OCI-LY7 (cell line): Measurements from ENCODE around the gene PLEKHA3. TPM values are rescaled to one million over a fixed set of nuclear protein-coding genes. Genes with fewer than 3 reads are reported as not detected.
A peak's percentile ranks its signal among the peaks of the same experiment; 100 is the strongest.

Experiments
- BruUV-seq: library from RNA; stranded (reverse); fragments of 400-500 nt; replicated peaks from 2 replicates; lab custom pipeline; 2021; lab: Mats Ljungman, UMichigan
- CTCF ChIA-PET: fragments of 300-600 bp; sonication (Branson Sonifier 250); formaldehyde crosslinking; loops from one replicate; lab custom pipeline; 2022; ENCODE audit warnings: antibody characterized with exemption; ENCODE audit not compliant: unreplicated experiment; lab: Charles Lee
- POLR2A ChIA-PET: fragments of 300-600 bp; sonication (Branson Sonifier 250); formaldehyde crosslinking; loops from one replicate; lab custom pipeline; 2022; ENCODE audit warnings: antibody characterized with exemption; lab: Charles Lee
- DNase-seq: peaks from one replicate; pipeline ENCODE4 v3.0.0-alpha.2; 2015; ENCODE audit warnings: low spot score
- H2AFZ ChIP-seq: fragments of 200-600 bp; sonication (generic), shearing (Covaris generic); 2 replicates; pipeline ENCODE4 v1.6.1; 2014; ENCODE audit warnings: mild to moderate bottlenecking, antibody characterized with exemption, low read length, moderate library complexity
- H3K27ac ChIP-seq: fragments of 200-600 bp; sonication (generic); 2 replicates; pipeline ENCODE4 v1.5.1; 2014; ENCODE audit warnings: mixed run types, low read depth, mild to moderate bottlenecking, moderate library complexity, low read length, inconsistent platforms; ENCODE audit not compliant: poor library complexity, severe bottlenecking
- H3K36me3 ChIP-seq: fragments of 200-600 bp; sonication (generic); 2 replicates; pipeline ENCODE4 v1.6.1; 2014; ENCODE audit warnings: mild to moderate bottlenecking, antibody characterized with exemption, low read length, moderate library complexity, mixed read lengths; ENCODE audit not compliant: insufficient read depth
- H3K4me1 ChIP-seq: fragments of 200-600 bp; sonication (generic); 2 replicates; pipeline ENCODE4 v1.5.1; 2014; ENCODE audit warnings: mild to moderate bottlenecking, low read length; ENCODE audit not compliant: insufficient read depth, poor library complexity, severe bottlenecking
- H3K4me2 ChIP-seq: fragments of 200-600 bp; sonication (generic); 2 replicates; pipeline ENCODE4 v1.6.1; 2014; ENCODE audit warnings: mild to moderate bottlenecking, low read length
- H3K4me3 ChIP-seq: fragments of 200-600 bp; sonication (generic); 2 replicates; pipeline ENCODE4 v1.5.1; 2014; ENCODE audit warnings: mild to moderate bottlenecking, low read depth, low read length; ENCODE audit not compliant: poor library complexity, severe bottlenecking
- H3K79me2 ChIP-seq: fragments of 200-600 bp; sonication (generic); 2 replicates; pipeline ENCODE4 v1.6.1; 2016; ENCODE audit warnings: low read depth, mild to moderate bottlenecking, low read length, moderate library complexity, mixed read lengths; ENCODE audit not compliant: insufficient read depth
- H3K9me2 ChIP-seq: fragments of 200-600 bp; sonication (generic); 2 replicates; pipeline ENCODE4 v1.6.1; 2016; ENCODE audit warnings: mild to moderate bottlenecking, low read length, mixed read lengths; ENCODE audit not compliant: insufficient read depth
- H3K9me3 ChIP-seq: fragments of 200-600 bp; sonication (generic); 2 replicates; pipeline ENCODE4 v1.6.1; 2014; ENCODE audit warnings: mild to moderate bottlenecking, mixed run types, low read length, mixed read lengths
- H4K20me1 ChIP-seq: fragments of 200-600 bp; sonication (generic); 2 replicates; pipeline ENCODE4 v1.6.1; 2014; ENCODE audit warnings: mild to moderate bottlenecking, antibody characterized with exemption, low read length, moderate library complexity, mixed read lengths; ENCODE audit not compliant: insufficient read depth
- CTCF ChIP-seq: fragments of 200-600 bp; sonication (generic); conservative IDR thresholded peaks from 2 replicates; pipeline ENCODE4 v1.5.1; 2014; ENCODE audit warnings: mild to moderate bottlenecking, antibody characterized with exemption, low read length, moderate library complexity, mixed read lengths
- EZH2phosphoT487 ChIP-seq: fragments of 200-600 bp; sonication (generic); IDR thresholded peaks from 2 replicates; pipeline ENCODE4 v1.6.1; 2018; ENCODE audit warnings: low read depth, borderline replicate concordance, mild to moderate bottlenecking, mixed run types, antibody characterized with exemption, low read length, moderate library complexity, mixed read lengths
- intact Hi-C: fragments of 100-400 bp; cut with micrococcal nuclease; formaldehyde crosslinking; loops from one replicate; pipeline ENCODE4 v1.10.0; 2022; ENCODE audit not compliant: unreplicated experiment
- total RNA-seq, 2 experiments: library from RNA; depleted of rRNA in 1 of 2; stranded (reverse); fragments of >200 nt in 1 of 2; shearing (Covaris generic) in 1 of 2; gene quantifications; 2 replicates each; pipeline ENCODE4 v1.2.3, GENCODE V29; 2014 to 2022

PLEKHA3 gene
- total RNA-seq, 2 experiments from 2014 or later: 3.6 to 19.2 TPM

GRCh38 chr2:178441426-178441825 is 38.8 kb upstream of the PLEKHA3 start:
- H3K4me3 ChIP-seq: no peak overlapping the region
- POLR2A ChIA-PET: interaction anchor here (0.6 to 0.9 kb wide), 3 partner anchors 9 to 41 kb away, joined by 3 to 5 read pairs (median 3); no protein-coding TSS in a partner anchor
- intact Hi-C loops: no loop called here
- no TSS peak for BruUV-seq
- H3K27ac ChIP-seq: no peak overlapping the region
- peaks cover 98% of the 10 kb centered on the region for H3K36me3 ChIP-seq
- no peak for TF ChIP-seq CTCF
- no peak for TF ChIP-seq EZH2phosphoT487
- no peak overlapping the region for H2AFZ ChIP-seq
- no peaks in the 10 kb centered on the region for H3K79me2 ChIP-seq
- DNase-seq: no peak
- CTCF ChIA-PET: interaction anchor here (0.9 to 1.0 kb wide), 2 partner anchors 9 to 26 kb away, joined by 3 to 4 read pairs; no protein-coding TSS in a partner anchor
- H4K20me1 ChIP-seq: no peaks in the 10 kb centered on the region
- H3K9me2 ChIP-seq: no peaks in the 10 kb centered on the region
- H3K4me2 ChIP-seq: no peak overlapping the region
- no peaks in the 10 kb centered on the region for H3K4me1 ChIP-seq
- H3K9me3 ChIP-seq: no peaks in the 10 kb centered on the region

GRCh38 chr2:178448968-178449661 is 31.1 kb upstream of the PLEKHA3 start:
- intact Hi-C loops: no loop called here
- POLR2A ChIA-PET: interaction anchor here (0.6 to 2.5 kb wide), 7 partner anchors 8 to 1045 kb away, joined by 3 to 21 read pairs (median 3); no protein-coding TSS in a partner anchor

More at GRCh38 chr2:178448968-178449661, 31.1 kb upstream of the PLEKHA3 start:
- CTCF ChIA-PET: interaction anchor here (1.5 kb wide), 1 partner anchor 34 kb away, joined by 4 read pairs; no protein-coding TSS in a partner anchor
- Histone ChIP-seq H2AFZ (no peak overlapping the region), H3K9me3 (no peaks in the 10 kb centered on the region), H3K4me2 (peak overlapping the region; percentile 85), H3K4me3 (peak overlapping the region; percentile 82), H3K27ac (peak overlapping the region; percentile 85), H3K36me3 (peaks cover 46% of the 10 kb centered on the region), H4K20me1 (peaks cover 8% of the 10 kb centered on the region; the same call in 1 of the 2 replicates), H3K4me1 (peaks cover 23% of the 10 kb centered on the region), H3K9me2 (no peaks in the 10 kb centered on the region), H3K79me2 (peaks cover 34% of the 10 kb centered on the region)
- TSS peak; percentile 56 for BruUV-seq
- DNase-seq: peak; percentile 12
- TF ChIP-seq EZH2phosphoT487 (no peak), CTCF (no peak)
